Keratinocyte (primary cell): ENCODE data around the gene DSTN. TPM values are rescaled to one million over a fixed set of nuclear protein-coding genes. Genes with fewer than 3 reads are reported as not detected.

Source experiments
- DNase-seq: peaks from one replicate; pipeline ENCODE4 v3.0.0-alpha.2; 2011; ENCODE audit warnings: low read depth, missing footprints, low spot score
- FAIRE-seq: peaks from 2 replicates; lab custom pipeline; 2011; peaks lifted over from hg19 to GRCh38; lab: Jason Lieb, UNC
- H2AFZ ChIP-seq: 2 replicates; pipeline ENCODE4 v1.6.0; 2012; ENCODE audit warnings: low read length, control low read depth, inconsistent platforms; ENCODE audit not compliant: control insufficient read depth
- H3K27ac ChIP-seq: 2 replicates; pipeline ENCODE4 v1.5.1; 2011; ENCODE audit warnings: low read length; ENCODE audit not compliant: control insufficient read depth, insufficient read depth
- H3K27me3 ChIP-seq: 3 replicates; pipeline ENCODE4 v1.6.0; 2011; ENCODE audit warnings: low read length; ENCODE audit not compliant: control insufficient read depth, insufficient read depth; ENCODE audit errors: extremely low read depth
- H3K36me3 ChIP-seq, 2 experiments: 2 replicates in 1 of 2; 3 replicates in 1 of 2; pipeline ENCODE4 v1.5.1; 2011; ENCODE audit warnings: low read length in 2 of 2, mild to moderate bottlenecking in 1 of 2; ENCODE audit not compliant: control insufficient read depth in 2 of 2, insufficient read depth in 2 of 2; ENCODE audit errors: extremely low read depth in 1 of 2
- H3K4me1 ChIP-seq: 3 replicates; pipeline ENCODE4 v1.5.1; 2011; ENCODE audit warnings: low read length; ENCODE audit not compliant: control insufficient read depth, insufficient read depth; ENCODE audit errors: extremely low read depth
- H3K4me2 ChIP-seq: 3 replicates; pipeline ENCODE4 v1.6.0; 2011; ENCODE audit warnings: low read depth, low read length; ENCODE audit not compliant: control insufficient read depth, insufficient read depth; ENCODE audit errors: extremely low read depth
- H3K4me3 ChIP-seq, 3 experiments: fragments of 200-600 bp in 1 of 3; sonication (generic) in 1 of 3; 2 replicates in 2 of 3; 3 replicates in 1 of 3; pipeline ENCODE4 v1.5.1; 2011 to 2016; ENCODE audit warnings: low read length in 3 of 3, mild to moderate bottlenecking in 3 of 3, control low read depth in 2 of 3, inconsistent platforms in 1 of 3, low read depth in 1 of 3, mixed read lengths in 1 of 3, mixed run types in 1 of 3, moderate library complexity in 1 of 3; ENCODE audit not compliant: control insufficient read depth in 2 of 3, insufficient read depth in 2 of 3; ENCODE audit errors: extremely low read depth in 1 of 3
- H3K79me2 ChIP-seq: 2 replicates; pipeline ENCODE4 v1.6.0; 2012; ENCODE audit warnings: low read length; ENCODE audit not compliant: control insufficient read depth, insufficient read depth
- H3K9ac ChIP-seq: 3 replicates; pipeline ENCODE4 v1.6.0; 2011; ENCODE audit warnings: low read length; ENCODE audit not compliant: control insufficient read depth, insufficient read depth; ENCODE audit errors: extremely low read depth
- H3K9me1 ChIP-seq: 3 replicates; pipeline ENCODE4 v1.6.0; 2011; ENCODE audit warnings: low read length; ENCODE audit not compliant: control insufficient read depth, insufficient read depth; ENCODE audit errors: extremely low read depth
- H3K9me3 ChIP-seq: 2 replicates; pipeline ENCODE4 v1.5.1; 2012; ENCODE audit warnings: low read depth, low read length; ENCODE audit not compliant: control insufficient read depth
- H4K20me1 ChIP-seq: 3 replicates; pipeline ENCODE4 v1.6.0; 2011; ENCODE audit warnings: low read length; ENCODE audit not compliant: control insufficient read depth, insufficient read depth; ENCODE audit errors: extremely low read depth
- CTCF ChIP-seq, 3 experiments: IDR thresholded peaks in 1 of 3; conservative IDR thresholded peaks in 1 of 3; optimal IDR thresholded peaks in 1 of 3; 2 replicates in 2 of 3; 3 replicates in 1 of 3; pipeline versions ENCODE3 to v1.5.1; 2011; ENCODE audit warnings: low read length in 3 of 3, mild to moderate bottlenecking in 3 of 3, moderate library complexity in 2 of 3, control low read depth in 1 of 3, inconsistent platforms in 1 of 3; ENCODE audit not compliant: insufficient read depth in 2 of 3; ENCODE audit errors: extremely low read depth in 1 of 3
- EZH2 ChIP-seq: IDR thresholded peaks from one replicate; pipeline ENCODE4 v1.6.1; 2012; ENCODE audit warnings: inconsistent platforms, mild to moderate bottlenecking, low read length, moderate library complexity
- dilution Hi-C: fragments of 300-500 bp; cut with MboI; formaldehyde crosslinking; loops from one replicate; pipeline ENCODE4 v1.7.0; 2020; ENCODE audit warnings: low sequenced_read_pairs; ENCODE audit not compliant: extremely low pct_ligation_motif_present
- polyA plus RNA-seq, 5 experiments: library from polyadenylated mRNA; depleted of rRNA in 3 of 5; stranded (reverse) in 3 of 5; stranded (forward) in 1 of 5; unstranded in 1 of 5; fragments of >200 nt; gene quantifications; 1 replicate in 1 of 5; 2 replicates in 3 of 5; 3 replicates in 1 of 5; pipeline versions ENCODE4 v1.2.1 to v1.2.3, GENCODE V29; 2011 to 2012; ENCODE audit warnings: missing spikeins in 2 of 5, low read depth in 1 of 5, low replicate concordance in 1 of 5

The DSTN gene
- polyA plus RNA-seq, 1 donor (not counting 4 experiments of a cell fraction or from before 2014, with no cell fraction given), result 288 TPM

GRCh38 chr20:17621229-17621968 lies 51.5 kb downstream of the DSTN start:
- no peak overlapping the region for H3K4me3 ChIP-seq
- no peak overlapping the region for H2AFZ ChIP-seq
- no peak overlapping the region for H3K27ac ChIP-seq
- no peaks in the 10 kb centered on the region for H3K27me3 ChIP-seq
- no peak for FAIRE-seq
- no peaks in the 10 kb centered on the region for H3K4me1 ChIP-seq
- H3K79me2 ChIP-seq, result no peaks in the 10 kb centered on the region
- TF ChIP-seq EZH2 (no peak), CTCF (optimal IDR thresholded peaks at IDR 0.05 in 1 of 3, IDR thresholded peaks at IDR 0.05 in 1 of 3, conservative IDR thresholded peaks at IDR 0.05 in 1 of 3; ENCODE audit: extremely low read depth in 1 of 3, insufficient read depth in 2 of 3, low read length in 3 of 3) (no peak)
- H4K20me1 ChIP-seq, result no peaks in the 10 kb centered on the region
- no peak overlapping the region for H3K4me2 ChIP-seq
- H3K9ac ChIP-seq, result no peak overlapping the region
- H3K9me1 ChIP-seq, result no peaks in the 10 kb centered on the region
- H3K9me3 ChIP-seq, result no peaks in the 10 kb centered on the region
- dilution Hi-C loops, result no loop called here
- peaks cover 46 to 75% of the 10 kb centered on the region in 2 experiments for H3K36me3 ChIP-seq
- DNase-seq, result no peak

DNA sequence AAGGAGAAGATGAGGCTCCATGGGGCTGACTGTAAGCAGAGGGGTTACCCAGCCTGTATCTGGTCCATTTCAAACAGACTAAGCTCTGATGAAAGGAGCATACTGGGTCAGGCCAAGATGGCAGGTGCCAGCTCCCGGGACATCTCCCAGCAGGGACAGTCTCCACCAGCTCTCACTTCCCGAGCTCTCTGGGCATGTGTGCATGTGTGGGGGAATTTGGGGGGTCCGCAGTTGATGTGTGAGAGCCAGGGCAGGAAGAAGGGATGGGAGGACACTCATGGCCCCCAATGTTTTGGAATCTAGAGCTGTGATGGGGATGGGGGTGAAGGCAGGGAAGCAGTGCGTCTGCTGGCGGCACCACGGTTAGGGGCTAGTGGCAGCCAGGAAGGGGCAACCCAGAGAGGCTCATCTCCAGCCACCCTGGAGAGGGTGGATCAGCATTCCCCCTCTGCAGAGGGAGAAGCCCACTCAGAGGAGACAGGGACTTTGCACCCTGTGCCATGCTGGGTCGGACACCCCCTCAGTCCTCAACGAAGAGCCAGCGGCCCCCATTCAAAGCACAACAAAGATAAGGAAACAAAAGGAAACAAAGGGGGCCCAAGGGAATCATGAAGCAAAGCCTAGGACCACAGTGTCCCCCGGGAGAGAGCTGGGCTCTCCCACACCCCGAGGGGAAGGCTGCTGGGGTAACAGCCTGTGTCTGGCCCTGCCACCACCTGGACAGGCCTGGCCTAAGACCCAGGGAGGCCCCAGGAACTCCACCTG lies 52.4 kb downstream of the DSTN start:
- Histone ChIP-seq H3K4me3 (no peak overlapping the region), H3K36me3 (peaks cover 45 to 77% of the 10 kb centered on the region in 2 experiments), H2AFZ (no peak overlapping the region), H3K9me1 (no peaks in the 10 kb centered on the region), H3K4me2 (no peak overlapping the region), H3K27me3 (no peaks in the 10 kb centered on the region), H3K27ac (no peak overlapping the region), H3K9me3 (no peaks in the 10 kb centered on the region), H3K9ac (no peak overlapping the region), H3K79me2 (no peaks in the 10 kb centered on the region), H4K20me1 (no peaks in the 10 kb centered on the region), H3K4me1 (no peaks in the 10 kb centered on the region)
- dilution Hi-C loops, result no loop called here
- TF ChIP-seq EZH2 (no peak), CTCF (optimal IDR thresholded peaks at IDR 0.05 in 1 of 3, IDR thresholded peaks at IDR 0.05 in 1 of 3, conservative IDR thresholded peaks at IDR 0.05 in 1 of 3; ENCODE audit: extremely low read depth in 1 of 3, insufficient read depth in 2 of 3, low read length in 3 of 3) (no peak)
- FAIRE-seq (no peak), DNase-seq (no peak)
